HL-60/S4 treated with phorbol 12-myristate 13-acetate at 8.2 ng/mL for 4 days and 3 days (cell line): ENCODE results near the gene ASB7.
"Not testable (repeated sequence)": the region's sequence is repeated elsewhere in the genome, so short reads cannot be mapped to it uniquely, and the experiment has no call there.

ENCODE experiments used
- in situ Hi-C: fragments of 300-500 bp; cut with MboI; formaldehyde crosslinking; loops from 2 replicates; pipeline ENCODE4 v1.15.0; 2022; ENCODE audit warnings: low sequenced_read_pairs

Gene ASB7, protein sequence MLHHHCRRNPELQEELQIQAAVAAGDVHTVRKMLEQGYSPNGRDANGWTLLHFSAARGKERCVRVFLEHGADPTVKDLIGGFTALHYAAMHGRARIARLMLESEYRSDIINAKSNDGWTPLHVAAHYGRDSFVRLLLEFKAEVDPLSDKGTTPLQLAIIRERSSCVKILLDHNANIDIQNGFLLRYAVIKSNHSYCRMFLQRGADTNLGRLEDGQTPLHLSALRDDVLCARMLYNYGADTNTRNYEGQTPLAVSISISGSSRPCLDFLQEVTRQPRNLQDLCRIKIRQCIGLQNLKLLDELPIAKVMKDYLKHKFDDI

DNA sequence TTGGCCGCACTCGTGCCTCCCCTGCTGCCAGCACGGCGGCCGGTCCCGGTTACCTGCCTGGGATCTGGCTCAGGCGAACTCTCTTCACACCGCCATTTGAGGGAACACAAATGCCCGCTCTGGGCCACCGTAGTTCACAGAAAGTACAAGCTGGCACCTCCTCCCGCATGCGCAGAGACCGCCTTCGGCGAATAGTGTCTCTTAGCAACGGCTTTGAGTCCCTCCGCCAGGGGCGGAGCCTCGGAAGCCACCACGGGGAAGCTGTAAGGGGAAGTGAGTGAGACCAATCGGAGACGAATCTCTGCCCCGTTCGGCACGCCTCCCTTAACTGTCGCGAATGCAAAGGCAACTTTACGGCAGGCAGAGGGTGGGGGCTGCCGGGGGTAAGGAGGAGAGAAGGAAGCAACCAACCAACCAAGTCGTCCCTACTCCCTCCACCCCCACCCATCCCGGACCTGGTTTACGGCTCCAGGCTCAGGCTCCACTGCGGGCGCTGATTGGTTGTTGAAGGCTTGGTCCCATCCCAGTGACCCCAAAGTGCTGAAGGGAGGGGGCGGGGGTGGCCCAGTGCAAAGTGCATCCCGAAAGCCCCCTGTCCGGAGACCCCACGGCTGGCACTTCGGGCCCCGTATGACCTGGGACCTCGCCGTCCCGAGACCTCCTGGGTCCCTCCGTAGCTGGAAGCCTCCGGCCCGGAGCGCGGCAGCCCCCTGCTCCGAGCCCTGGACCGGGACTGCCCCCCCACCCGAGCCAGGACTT, at the start of gene ASB7, which contains the start of gene LINS1:
ASB7 (plus strand) TSS at position 526 of the 759 bp plus-strand sequence. CDS start 9,628 bp downstream, outside the sequence.
LINS1 (minus strand) TSS at position 121 of the 759 bp plus-strand sequence. CDS start 21,342 bp downstream, outside the sequence.
- in situ Hi-C loops: loop anchor here (25.0 kb wide), 1 partner anchor 660 kb away; the partner anchor contains the start of gene CHSY1

DNA sequence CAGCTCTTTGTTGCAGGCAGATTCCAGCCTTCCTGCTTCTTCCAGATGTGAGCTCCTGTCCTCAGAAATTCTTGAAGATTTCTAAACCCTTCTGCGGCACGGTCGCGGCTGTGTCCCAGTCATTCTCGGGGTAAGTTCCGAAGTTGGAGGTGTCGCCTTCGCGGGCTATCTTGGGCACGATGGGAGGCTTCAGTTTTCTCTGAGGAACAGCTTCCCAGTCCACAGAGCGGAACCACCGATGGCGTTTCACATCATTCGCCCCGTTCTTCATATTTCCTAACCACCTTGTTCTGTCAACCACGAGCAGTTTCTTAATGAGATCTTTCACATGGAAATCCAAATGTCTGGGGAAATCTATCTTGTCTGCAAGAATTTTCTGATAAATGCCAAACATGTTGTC, 48.9 kb upstream of the ASB7 start:
- in situ Hi-C loops: no loop called here

DNA sequence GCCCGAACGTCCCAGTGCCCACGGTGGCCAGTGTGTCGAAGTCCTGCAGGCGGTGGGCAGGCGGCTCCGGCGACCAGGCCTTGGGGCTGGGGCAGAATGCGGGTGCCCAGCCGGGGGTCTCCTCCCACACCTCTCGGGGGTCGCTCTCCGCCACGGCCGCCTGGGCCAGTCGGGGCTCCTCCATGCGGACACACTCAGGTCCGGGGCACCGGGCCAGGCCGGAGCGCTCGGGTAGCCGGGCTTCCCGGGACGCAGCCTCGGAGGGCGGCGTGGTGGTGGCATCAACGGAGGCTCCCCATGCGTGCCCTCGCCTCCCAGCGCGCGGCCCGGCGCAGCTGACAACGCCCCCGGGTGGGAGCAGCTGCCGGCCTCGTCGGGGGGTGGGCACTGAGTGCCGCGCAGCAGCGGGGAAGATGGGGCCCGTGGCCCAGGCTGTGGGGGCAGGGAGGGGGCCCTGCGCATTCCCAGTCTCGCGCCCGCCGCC, 43.6 kb upstream of the ASB7 start:
- in situ Hi-C loops: no loop called here

DNA sequence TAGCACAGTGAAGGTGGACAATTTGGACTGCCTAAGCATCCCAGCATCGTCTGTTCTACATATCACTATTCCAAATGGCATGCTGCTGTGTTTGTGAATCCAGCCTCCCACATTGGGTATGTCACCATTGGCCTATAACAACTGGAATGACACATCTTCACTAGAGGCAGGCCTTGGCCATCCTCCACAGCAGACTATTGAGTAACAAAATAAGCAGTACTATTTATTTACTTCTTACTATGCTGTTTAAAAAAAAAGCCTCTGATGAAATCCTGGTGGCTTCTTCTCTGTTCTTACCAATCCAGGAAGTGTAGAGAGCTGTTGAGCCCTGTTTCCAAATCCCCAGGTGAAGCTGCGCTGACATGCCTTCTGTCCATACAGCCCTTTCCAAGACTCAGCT, 43.1 kb upstream of the ASB7 start:
- in situ Hi-C loops: no loop called here

DNA sequence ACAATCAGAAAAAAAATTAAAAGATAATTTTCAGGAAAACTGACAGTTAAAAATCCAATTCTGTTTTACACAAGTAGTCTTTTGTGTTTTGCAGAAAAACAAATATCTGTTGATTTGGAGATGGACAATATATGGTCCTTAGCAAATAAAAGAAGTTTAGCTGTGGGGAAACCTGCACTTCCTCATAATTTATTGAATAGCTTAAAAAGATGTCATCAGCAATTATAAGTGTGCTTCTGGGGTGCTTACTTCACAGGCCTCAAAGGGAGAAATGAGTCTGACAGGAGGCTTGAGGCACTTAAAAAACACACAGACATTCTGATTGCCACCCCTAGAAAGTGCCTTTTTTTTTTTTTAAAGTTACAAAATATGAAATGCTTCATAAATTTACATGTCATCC, 42.1 kb upstream of the ASB7 start:
- in situ Hi-C loops: no loop called here

DNA sequence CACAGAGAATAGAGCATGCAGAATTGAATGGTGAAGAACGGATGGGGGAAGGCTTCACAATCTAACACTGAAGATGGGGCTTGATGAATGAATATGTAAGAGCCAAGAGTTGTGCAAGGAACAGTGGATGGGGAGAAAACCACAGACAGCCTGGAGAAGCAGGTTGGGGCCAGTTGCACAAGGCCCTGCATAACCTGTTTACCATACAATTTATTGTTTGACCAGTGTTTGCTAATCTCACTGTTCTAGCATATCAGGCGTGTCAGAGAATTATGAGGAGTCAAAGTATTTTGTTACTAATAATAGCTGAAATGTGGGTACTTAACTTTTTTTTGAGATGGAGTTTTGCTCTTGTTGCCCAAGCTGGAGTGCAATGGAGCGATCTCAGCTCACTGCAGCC, 36.8 kb upstream of the ASB7 start:
- in situ Hi-C loops: no loop called here

DNA sequence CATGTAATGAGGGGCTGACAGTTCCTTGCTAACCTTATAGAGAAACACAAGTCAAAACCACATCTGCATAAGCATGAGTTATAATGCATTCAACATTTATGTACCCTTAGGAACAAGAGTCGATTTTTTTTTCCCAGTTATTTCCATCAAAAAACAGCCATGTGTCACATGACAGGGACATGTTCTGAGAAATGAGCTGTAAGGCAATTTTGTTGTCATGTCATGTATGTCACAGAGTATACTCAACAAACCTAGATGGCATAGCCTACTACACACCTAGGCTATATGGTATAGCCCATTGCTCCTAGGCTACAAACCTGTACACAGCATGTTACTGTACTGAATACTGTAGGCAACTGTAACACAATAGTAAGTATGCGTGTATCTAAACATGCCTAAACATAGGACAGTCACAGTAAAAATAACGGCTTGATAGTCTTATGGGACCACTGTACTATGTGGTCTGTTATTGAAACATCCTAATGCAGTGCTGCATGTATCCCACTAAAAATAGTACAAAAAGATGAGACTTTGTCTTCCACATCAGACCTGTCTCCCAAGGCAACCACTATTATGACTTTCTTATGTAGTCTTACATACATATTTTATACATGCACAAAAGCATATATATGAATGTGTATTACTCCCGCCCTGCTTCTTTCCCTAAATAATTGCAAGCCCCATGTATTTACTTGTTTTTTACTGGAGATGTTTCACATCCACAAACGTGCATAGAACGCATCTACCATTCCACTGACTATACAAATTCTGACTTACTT, 35.4 kb upstream of the ASB7 start:
- in situ Hi-C loops: no loop called here

DNA sequence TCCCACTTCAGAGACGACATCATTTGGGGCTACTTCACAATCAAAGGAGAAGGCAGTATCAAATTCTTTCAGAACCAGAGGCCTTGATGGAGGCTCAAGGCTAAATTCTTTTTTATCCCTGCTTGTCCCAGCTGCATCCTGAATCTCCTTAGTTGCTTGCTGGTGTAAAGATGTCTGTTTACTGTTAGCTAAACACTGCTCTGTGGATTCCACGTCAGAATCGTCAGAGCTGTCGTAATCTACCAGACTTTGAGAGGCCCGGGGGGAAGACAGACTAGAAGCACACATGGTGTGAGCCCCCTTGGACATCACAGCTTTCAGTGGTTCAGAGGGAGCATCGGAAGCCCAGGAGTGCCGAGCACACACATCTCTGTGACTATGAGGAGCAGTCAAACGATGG, 33.0 kb upstream of the ASB7 start:
- in situ Hi-C loops: no loop called here

DNA sequence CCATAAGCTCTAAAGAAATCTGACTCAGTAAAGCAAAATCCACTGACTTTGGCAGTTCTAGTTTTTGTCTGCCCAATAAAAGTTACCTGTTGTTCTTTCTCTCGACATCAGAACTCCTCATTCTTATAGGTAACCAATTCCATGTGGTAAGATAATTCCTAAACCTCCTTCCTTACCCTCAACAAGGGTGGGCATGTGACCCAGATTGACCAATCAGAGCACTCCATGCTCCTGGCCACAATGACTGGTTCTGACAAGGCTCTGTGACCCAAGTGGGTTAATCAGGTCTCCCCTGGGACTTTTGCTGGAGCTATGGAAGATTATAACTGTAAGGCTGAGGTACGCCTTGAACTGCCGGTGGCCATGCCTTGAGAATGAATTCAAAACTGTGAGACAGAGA, 32.1 kb upstream of the ASB7 start:
- in situ Hi-C loops: no loop called here

DNA sequence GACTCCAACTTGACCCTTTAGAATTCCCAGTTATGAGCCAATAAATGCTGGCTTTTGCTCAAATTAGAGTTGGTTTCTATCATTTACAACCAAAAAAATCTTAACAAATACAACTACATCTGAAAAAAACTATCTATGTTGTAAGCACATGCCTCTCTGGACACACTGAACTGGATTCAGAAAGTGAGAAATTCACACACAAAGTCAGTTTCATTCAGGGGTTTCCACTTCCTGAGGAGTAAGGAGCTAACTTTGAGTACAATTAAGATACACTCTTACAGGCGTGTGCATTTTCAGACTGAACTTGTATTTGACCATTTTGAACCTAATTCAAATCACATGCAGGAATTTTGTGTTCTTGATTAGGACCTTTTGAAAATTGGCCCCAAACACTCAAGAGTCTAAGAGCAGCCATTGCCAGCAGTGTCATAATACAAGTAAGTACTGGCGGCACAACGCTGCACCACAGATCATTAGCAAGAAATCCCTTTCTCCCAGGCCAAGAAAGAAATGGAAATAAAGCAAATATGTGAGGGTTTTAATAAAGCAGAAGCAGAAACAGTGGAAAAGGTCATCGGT, 31.6 kb upstream of the ASB7 start:
- in situ Hi-C loops: no loop called here

DNA sequence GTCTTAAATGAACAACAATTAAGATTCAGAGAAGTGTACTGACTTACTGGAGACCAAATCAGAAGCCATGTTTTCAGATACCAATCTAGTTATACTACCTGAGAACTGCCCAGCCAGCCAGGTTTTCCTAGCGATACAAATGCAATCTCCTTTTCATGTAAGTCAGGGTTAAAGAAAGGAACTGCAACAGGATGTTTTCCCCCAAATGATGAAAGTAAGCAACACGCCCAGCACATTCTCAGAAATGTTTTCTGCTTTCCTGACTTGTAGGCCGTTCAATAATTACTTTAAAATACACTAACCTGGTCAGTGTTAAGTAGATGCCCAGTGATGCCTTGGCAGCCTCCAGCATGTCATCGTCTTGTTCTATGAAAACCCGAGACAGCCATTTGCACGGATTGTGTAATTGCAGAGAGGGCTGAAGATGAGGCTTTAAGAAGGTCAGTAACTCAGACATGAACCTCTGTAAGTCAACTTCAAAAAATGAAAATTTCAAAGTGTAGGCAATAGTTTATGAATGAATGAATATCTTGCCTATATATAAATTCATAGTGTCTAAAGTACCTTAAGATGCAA, 30.7 kb upstream of the ASB7 start:
- in situ Hi-C loops: no loop called here

DNA sequence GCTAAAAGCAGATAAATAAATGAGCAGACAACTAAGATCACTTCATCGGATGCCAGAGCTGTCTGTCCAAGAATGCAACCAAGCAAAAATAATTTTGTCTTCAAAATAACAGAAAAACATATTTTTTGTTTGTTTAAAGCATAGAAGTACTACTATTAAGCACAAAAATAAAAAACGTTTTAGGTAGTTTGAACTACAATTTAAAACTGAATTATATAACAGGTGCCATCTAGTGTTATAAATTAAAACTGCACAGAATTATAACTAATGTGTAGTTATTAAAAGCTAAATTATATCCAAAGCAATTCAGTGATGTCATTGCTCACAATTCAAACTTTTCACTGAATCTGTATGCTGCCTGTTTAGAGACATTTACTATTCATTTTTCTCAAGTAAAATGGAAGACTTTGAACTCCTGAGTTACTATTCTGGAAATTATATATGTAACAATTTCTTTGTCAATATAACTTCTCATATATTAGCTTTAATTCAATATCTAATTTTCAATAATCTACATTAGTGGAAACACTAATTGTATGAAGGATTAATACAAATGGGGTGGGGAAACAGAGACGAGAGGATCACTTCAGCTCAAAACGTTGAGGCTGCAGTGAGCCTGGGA, 29.9 kb upstream of the ASB7 start:
- in situ Hi-C loops: no loop called here

DNA sequence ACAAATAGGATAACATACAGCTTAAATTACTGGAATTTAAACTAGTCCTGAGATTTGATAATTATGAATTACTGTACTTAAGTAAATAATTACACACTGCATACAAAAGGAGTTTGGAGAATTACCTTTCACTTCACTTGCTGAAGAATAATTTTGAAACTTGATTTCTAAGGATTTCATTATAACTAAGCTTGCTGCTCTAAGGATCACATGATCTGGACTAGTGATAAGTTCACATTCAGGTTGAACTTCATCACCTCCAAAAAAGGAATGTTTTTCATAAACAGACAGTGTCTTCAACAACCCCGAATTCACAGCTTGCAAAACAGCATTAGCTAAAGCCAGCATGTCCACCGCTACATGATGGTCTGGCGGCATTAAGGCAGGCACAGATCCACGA, 28.9 kb upstream of the ASB7 start:
- in situ Hi-C loops: no loop called here

DNA sequence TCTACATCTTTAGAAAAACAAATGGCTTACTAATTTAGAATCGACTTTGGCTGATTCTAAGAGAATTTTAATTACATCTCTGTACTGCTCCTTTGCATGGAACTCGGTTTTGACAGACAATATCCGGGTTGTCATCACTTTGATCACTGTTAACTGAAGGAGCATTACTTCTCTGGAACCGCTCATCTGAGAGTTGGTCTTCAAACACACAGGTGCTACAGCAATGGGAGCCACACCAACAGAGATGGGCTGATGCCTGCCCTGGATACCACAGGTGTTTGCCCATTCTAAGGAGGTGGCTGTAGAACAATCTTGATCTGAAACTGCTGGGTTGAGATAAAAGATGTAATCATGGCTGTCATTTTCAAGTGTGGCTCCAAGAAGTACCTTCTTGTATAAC, 22.0 kb upstream of the ASB7 start:
- in situ Hi-C loops: no loop called here

DNA sequence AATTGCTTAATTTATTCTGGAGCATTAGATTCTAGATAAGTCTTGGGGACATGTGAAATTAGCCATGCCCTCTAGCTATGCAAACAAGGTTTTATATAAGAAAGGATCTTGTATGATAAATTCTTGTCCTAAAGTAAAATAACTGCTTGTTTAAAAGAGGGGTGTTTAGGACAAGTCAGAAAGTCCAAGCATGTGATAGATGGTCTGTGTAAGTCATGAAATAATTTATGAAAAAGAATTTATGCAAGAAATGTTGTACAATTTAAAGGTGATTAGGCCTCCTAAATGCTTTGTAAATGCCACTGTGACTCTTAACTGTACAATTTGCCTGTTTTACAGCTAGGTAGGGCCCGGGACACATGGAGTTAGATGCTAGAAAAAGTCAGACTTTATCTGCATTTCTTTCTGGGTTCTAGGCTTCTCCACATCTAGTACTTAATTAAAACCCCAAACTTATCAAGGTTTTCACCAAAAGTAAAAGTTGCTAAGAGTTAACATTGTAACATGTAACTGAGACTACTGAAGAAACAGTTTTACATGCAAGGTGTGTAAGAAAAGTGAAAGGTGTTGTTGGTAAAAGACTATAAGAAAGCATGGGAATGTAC, 13.6 kb upstream of the ASB7 start:
- in situ Hi-C loops: no loop called here

DNA sequence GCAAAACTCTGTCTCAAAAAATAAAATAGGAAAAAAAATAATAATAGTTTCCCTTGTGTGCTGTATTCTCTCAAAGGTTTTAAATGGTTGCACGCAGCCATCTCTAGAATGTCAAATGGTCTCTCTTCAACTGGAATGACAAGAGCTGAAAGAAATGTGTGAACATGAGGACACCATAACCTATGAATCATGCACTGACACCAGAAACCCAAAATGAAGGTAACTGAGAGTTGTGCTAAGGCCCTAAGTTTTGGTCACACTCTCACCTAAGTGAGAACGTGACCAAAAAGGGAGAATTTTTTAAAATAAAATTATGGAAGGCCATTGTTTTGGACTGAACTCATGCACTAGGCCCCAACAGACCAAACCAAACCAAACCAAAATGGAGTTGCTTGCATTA, 11.2 kb upstream of the ASB7 start:
- in situ Hi-C loops: not testable (repeated sequence)

DNA sequence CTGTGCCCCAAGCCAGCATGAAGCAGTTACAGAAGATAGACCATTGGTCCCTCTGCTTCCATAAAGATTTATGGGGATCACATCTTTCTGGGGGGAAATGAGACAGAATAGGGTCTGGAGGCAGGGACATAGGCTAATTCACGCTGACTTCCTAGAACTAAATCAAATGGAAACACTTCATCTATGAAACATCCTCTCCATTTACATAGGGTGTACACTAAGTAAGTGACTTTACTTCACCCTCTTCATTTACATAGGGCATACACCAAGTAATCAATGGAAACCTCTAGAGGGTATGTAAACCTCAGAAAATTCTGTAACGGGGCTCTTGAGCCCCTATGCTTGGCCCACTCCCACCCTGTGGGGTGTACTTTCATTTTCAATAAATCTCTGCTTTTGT, 10.6 kb upstream of the ASB7 start:
- in situ Hi-C loops: no loop called here

DNA sequence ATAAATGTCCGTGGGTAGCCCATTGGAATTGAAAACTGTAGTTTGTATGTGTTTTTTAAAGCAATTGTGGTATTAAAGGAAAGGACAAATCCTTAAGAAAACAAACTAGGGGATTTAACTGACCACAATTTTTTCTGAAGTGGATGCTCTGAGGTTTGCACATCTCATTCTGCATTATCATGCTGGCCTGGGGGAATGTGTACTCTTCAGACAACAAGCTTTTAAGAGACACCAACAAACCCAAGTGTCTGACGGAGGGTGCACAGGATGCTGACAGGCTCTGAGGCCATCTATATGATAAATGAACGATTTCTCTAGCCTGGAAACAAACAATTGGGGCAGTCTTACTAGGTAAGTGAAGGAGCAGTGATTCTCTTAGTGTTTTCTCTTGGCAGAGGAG, 9.5 kb upstream of the ASB7 start:
- in situ Hi-C loops: no loop called here

DNA sequence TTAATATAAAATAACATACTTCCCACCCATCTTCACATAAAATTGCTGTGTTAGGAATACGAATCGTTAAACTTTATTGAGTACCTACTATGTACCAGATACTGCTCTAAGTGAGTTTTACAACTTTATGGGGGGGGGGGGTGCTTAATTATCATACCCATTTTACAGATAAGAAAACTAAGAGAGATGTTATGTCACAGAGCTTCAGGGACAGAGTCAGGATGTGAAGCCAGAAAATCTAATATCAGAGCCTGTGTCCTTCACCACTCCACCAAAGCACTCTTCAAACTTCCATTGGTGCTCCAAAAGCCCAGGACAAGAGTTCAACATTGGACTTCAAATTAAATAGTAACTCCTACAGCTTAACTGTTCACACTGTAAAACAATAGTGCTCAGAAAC, 9.0 kb upstream of the ASB7 start:
- in situ Hi-C loops: no loop called here

DNA sequence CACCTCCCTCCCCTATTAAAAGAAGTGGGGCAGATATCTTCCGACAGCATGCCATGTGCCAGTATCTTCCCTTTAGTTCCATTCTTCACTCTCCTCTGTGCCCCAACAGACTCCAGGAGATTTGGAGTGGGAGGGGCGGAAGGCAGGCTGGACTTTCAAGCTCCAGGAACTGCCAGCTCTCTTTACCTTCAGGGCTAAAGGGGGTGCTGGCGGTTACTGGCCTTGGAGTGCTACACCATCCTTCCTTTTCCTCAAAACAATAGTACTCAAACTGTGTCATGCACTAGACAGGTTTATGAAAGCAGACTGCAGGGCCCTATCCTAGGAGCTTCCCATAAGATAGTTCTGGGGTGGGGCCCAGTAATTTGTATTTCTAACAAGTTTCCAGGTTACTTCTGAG, 6.4 kb upstream of the ASB7 start:
- in situ Hi-C loops: no loop called here
